Osteoblast (primary cell): ENCODE measurements around the gene CYS1. TPM values are rescaled to one million over a fixed set of nuclear protein-coding genes. Genes with fewer than 3 reads are reported as not detected.

Experiments used
- DNase-seq: peaks from one replicate; pipeline ENCODE4 v3.0.0; 2011; ENCODE audit warnings: low spot score, mixed read lengths; ENCODE audit not compliant: insufficient read length; ENCODE audit errors: missing footprints
- H2AFZ ChIP-seq: 2 replicates; pipeline ENCODE4 v1.6.0; 2011; ENCODE audit warnings: mild to moderate bottlenecking, low read length
- H3K27ac ChIP-seq: 2 replicates; pipeline ENCODE4 v1.5.1; 2011; ENCODE audit warnings: mild to moderate bottlenecking, low read depth, low read length, moderate library complexity
- H3K27me3 ChIP-seq: 2 replicates; pipeline ENCODE4 v1.6.0; 2012; ENCODE audit warnings: mild to moderate bottlenecking, control low read depth, inconsistent platforms, low read length, moderate library complexity; ENCODE audit not compliant: insufficient read depth
- H3K36me3 ChIP-seq: 2 replicates; pipeline ENCODE4 v1.5.1; 2011; ENCODE audit warnings: mild to moderate bottlenecking, low read length, control low read depth, moderate library complexity; ENCODE audit not compliant: insufficient read depth
- H3K4me1 ChIP-seq: 2 replicates; pipeline ENCODE4 v1.5.1; 2011; ENCODE audit warnings: mild to moderate bottlenecking, low read length, control low read depth, moderate library complexity; ENCODE audit not compliant: insufficient read depth
- H3K4me2 ChIP-seq: 2 replicates; pipeline ENCODE4 v1.6.0; 2011; ENCODE audit warnings: mild to moderate bottlenecking, low read length; ENCODE audit not compliant: insufficient read depth
- H3K4me3 ChIP-seq: fragments of 200-600 bp; sonication (generic); 3 replicates; pipeline ENCODE4 v1.5.1; 2012; ENCODE audit warnings: mild to moderate bottlenecking, low read length, inconsistent platforms; ENCODE audit not compliant: insufficient read depth
- H3K79me2 ChIP-seq: 2 replicates; pipeline ENCODE4 v1.6.0; 2012; ENCODE audit warnings: mild to moderate bottlenecking, low read length, control low read depth, inconsistent platforms; ENCODE audit not compliant: insufficient read depth
- H3K9me3 ChIP-seq: 2 replicates; pipeline ENCODE4 v1.5.1; 2011; ENCODE audit warnings: low read depth, low read length, control low read depth
- H4K20me1 ChIP-seq: 2 replicates; pipeline ENCODE4 v1.6.0; 2012; ENCODE audit warnings: mild to moderate bottlenecking, low read length, control low read depth; ENCODE audit not compliant: insufficient read depth
- CTCF ChIP-seq: IDR thresholded peaks from 2 replicates; pipeline ENCODE4 v1.5.1; 2011; ENCODE audit warnings: mild to moderate bottlenecking, low read depth, low read length, moderate library complexity; ENCODE audit errors: extremely low read depth
- total RNA-seq: library from RNA; depleted of rRNA; stranded (reverse); fragments of >200 nt; gene quantifications from 2 replicates; pipeline ENCODE4 v1.2.3, GENCODE V29; 2012

The CYS1 gene
- total RNA-seq, 1 donor: 0.36 TPM

GRCh38 chr2:10057231-10058107, 22.7 kb downstream of the CYS1 start:
- Histone ChIP-seq H3K27me3 (no peaks in the 10 kb centered on the region), H4K20me1 (no peaks in the 10 kb centered on the region), H3K36me3 (peaks cover 11% of the 10 kb centered on the region), H3K4me2 (peak overlapping the region; percentile 88), H3K9me3 (no peaks in the 10 kb centered on the region), H3K79me2 (no peaks in the 10 kb centered on the region), H3K4me1 (peaks cover 12% of the 10 kb centered on the region), H3K4me3 (peak overlapping the region; percentile 69), H3K27ac (peak overlapping the region; percentile 51), H2AFZ (peak overlapping the region; percentile 90)
- no peak for TF ChIP-seq CTCF
- DNase-seq: peak; percentile 96

GRCh38 chr2:10056439-10056838, 23.8 kb downstream of the CYS1 start:
- no peak for DNase-seq
- peak overlapping the region; percentile 88 for H3K4me2 ChIP-seq

GRCh38 chr2:10054976-10055375, 25.2 kb downstream of the CYS1 start:
- no peaks in the 10 kb centered on the region for H3K79me2 ChIP-seq
- H4K20me1 ChIP-seq: no peaks in the 10 kb centered on the region
- peaks cover 18% of the 10 kb centered on the region for H3K36me3 ChIP-seq
- DNase-seq: no peak
- no peak overlapping the region for H2AFZ ChIP-seq
- H3K4me1 ChIP-seq: peaks cover 12% of the 10 kb centered on the region
- H3K27me3 ChIP-seq: no peaks in the 10 kb centered on the region
- H3K9me3 ChIP-seq: no peaks in the 10 kb centered on the region
- no peak overlapping the region for H3K4me2 ChIP-seq
- TF ChIP-seq CTCF: no peak
- H3K27ac ChIP-seq: no peak overlapping the region
- H3K4me3 ChIP-seq: no peak overlapping the region

More at GRCh38 chr2:10056439-10056838, 23.8 kb downstream of the CYS1 start:
- H2AFZ ChIP-seq: peak overlapping the region; percentile 64
- H3K27me3 ChIP-seq: no peaks in the 10 kb centered on the region
- no peak overlapping the region for H3K27ac ChIP-seq
- H3K79me2 ChIP-seq: no peaks in the 10 kb centered on the region
- H4K20me1 ChIP-seq: no peaks in the 10 kb centered on the region
- H3K9me3 ChIP-seq: no peaks in the 10 kb centered on the region
- no peak for TF ChIP-seq CTCF
- H3K4me3 ChIP-seq: no peak overlapping the region
- H3K4me1 ChIP-seq: peaks cover 12% of the 10 kb centered on the region
- H3K36me3 ChIP-seq: peaks cover 18% of the 10 kb centered on the region

- Histone ChIP-seq H3K4me1 (peaks cover 12% of the 10 kb centered on the region), H3K4me2 (no peak overlapping the region), H3K27ac (no peak overlapping the region), H2AFZ (no peak overlapping the region), H4K20me1 (no peaks in the 10 kb centered on the region), H3K4me3 (no peak overlapping the region), H3K9me3 (no peaks in the 10 kb centered on the region), H3K27me3 (no peaks in the 10 kb centered on the region), H3K36me3 (peaks cover 22% of the 10 kb centered on the region), H3K79me2 (peaks cover under 1% of the 10 kb centered on the region)
- peak; percentile 30 for DNase-seq
- TF ChIP-seq CTCF: no peak
Observed at GRCh38 chr2:10054424-10054823, 25.8 kb downstream of the CYS1 start.
